Uterus (tissue), 2 donors: Measurements from ENCODE around the gene ETHE1.

Experiments
- CTCF ChIP-seq, 4 experiments: fragments of 200-600 bp in 2 of 4; fragments of 450-650 bp in 2 of 4; sonication (generic) in 2 of 4; IDR thresholded peaks; one replicate each; pipeline ENCODE4 v1.5.1; 2016 to 2019; ENCODE audit warnings: antibody characterized with exemption in 4 of 4, mild to moderate bottlenecking in 2 of 4, moderate library complexity in 1 of 4
- POLR2A ChIP-seq, 2 donors: fragments of 450-650 bp; IDR thresholded peaks; one replicate each; pipeline ENCODE4 v1.6.1; 2016; ENCODE audit warnings: antibody characterized with exemption in 2 of 2, mild to moderate bottlenecking in 1 of 2, moderate library complexity in 1 of 2

- TF ChIP-seq POLR2A (IDR thresholded peaks at IDR 0.05) (peak; percentile 34 to 56), CTCF (IDR thresholded peaks at IDR 0.05) (peak in 2 of 4 experiments; percentile 15 to 22)
Observed at GRCh38 chr19:43503501-43504425, 23.2 kb downstream of the ETHE1 start.
